Bronchial epithelial cell (primary cell): ENCODE data around the gene IL7R. TPM values are rescaled to one million over a fixed set of nuclear protein-coding genes. Genes with fewer than 3 reads are reported as not detected.

ENCODE experiments used
- DNase-seq: peaks from one replicate; pipeline ENCODE4 v3.0.0-alpha.2; 2010; ENCODE audit warnings: low read depth
- FAIRE-seq: peaks from 2 replicates; lab custom pipeline; 2011; peaks lifted over from hg19 to GRCh38; lab: Jason Lieb, UNC
- H3K27me3 ChIP-seq: 2 replicates; pipeline ENCODE4 v1.5.1; 2011; ENCODE audit warnings: low read length; ENCODE audit not compliant: control insufficient read depth, insufficient read depth
- H3K36me3 ChIP-seq: 2 replicates; pipeline ENCODE4 v1.5.1; 2011; ENCODE audit warnings: low read length; ENCODE audit not compliant: control insufficient read depth, insufficient read depth
- H3K4me3 ChIP-seq: 2 replicates; pipeline ENCODE4 v1.5.1; 2011; ENCODE audit warnings: mild to moderate bottlenecking, low read depth, low read length, control low read depth
- CTCF ChIP-seq: IDR thresholded peaks from 2 replicates; pipeline ENCODE4 v1.5.1; 2011; ENCODE audit warnings: mild to moderate bottlenecking, moderate library complexity, low read length, control low read depth, inconsistent platforms; ENCODE audit not compliant: insufficient read depth, severe bottlenecking
- total RNA-seq: library from RNA; depleted of rRNA; stranded (reverse); fragments of >200 nt; gene quantifications from 2 replicates; pipeline ENCODE4 v1.2.1, GENCODE V29; 2014

Gene IL7R
- total RNA-seq, 1 donor from 2014 or later, result 0.26 TPM

GRCh38 chr5:35924122-35924949, 67.6 kb downstream of the IL7R start:
- Histone ChIP-seq H3K27me3 (no peaks in the 10 kb centered on the region), H3K4me3 (no peak overlapping the region), H3K36me3 (no peaks in the 10 kb centered on the region)
- no peak for DNase-seq
- FAIRE-seq, result no peak
- no peak for TF ChIP-seq CTCF

- FAIRE-seq (no peak), DNase-seq (peak; percentile 37)
- peak; percentile 91 for TF ChIP-seq CTCF
- Histone ChIP-seq H3K4me3 (no peak overlapping the region), H3K36me3 (no peaks in the 10 kb centered on the region), H3K27me3 (no peaks in the 10 kb centered on the region)
These were observed 68.4 kb downstream of the IL7R start for GRCh38 chr5:35924950-35925722.

GRCh38 chr5:35926389-35927051, 69.8 kb downstream of the IL7R start:
- H3K27me3 ChIP-seq, result no peaks in the 10 kb centered on the region
- no peaks in the 10 kb centered on the region for H3K36me3 ChIP-seq
- peak; percentile 85 for TF ChIP-seq CTCF
- no peak overlapping the region for H3K4me3 ChIP-seq
- peak; percentile 39 for DNase-seq
- FAIRE-seq, result no peak

Other genes starting within 250 kb of the IL7R start
- gene SPEF2, start 239.0 kb upstream of the IL7R start, total RNA-seq, result 0.77 and 1.1 TPM in 2 replicates
- not detected in 2 replicates for gene CAPSL, start 81.7 kb downstream of the IL7R start, total RNA-seq
- not detected in 2 replicates for gene UGT3A1, start 134.5 kb downstream of the IL7R start, total RNA-seq
- not detected in 2 replicates for gene UGT3A2, start 210.0 kb downstream of the IL7R start, total RNA-seq